Vagina (tissue), 2 donors: Measurements from ENCODE around the gene DMD.

Experiments
- POLR2A ChIP-seq, 2 donors: fragments of 450-650 bp; IDR thresholded peaks; one replicate each; pipeline ENCODE4 v1.6.1; 2017; ENCODE audit warnings: antibody characterized with exemption in 2 of 2, mild to moderate bottlenecking in 2 of 2, moderate library complexity in 2 of 2
- POLR2AphosphoS5 ChIP-seq, 2 donors: sonication (generic); formaldehyde crosslinking; IDR thresholded peaks; one replicate each; pipeline ENCODE4 v1.9.0; 2017; ENCODE audit warnings: antibody characterized with exemption in 2 of 2, mild to moderate bottlenecking in 2 of 2, low read depth in 1 of 2; ENCODE audit not compliant: insufficient read depth in 1 of 2
- TF ChIP-seq, protein P1 (sequence below), 3 experiments: fragments of 450-650 bp in 2 of 3; fragments of 200-600 bp in 1 of 3; sonication (generic) in 1 of 3; IDR thresholded peaks; one replicate each; pipeline ENCODE4 v1.5.1; 2017 to 2019; ENCODE audit warnings: antibody characterized with exemption in 3 of 3, mild to moderate bottlenecking in 2 of 3, moderate library complexity in 2 of 3

DNA sequence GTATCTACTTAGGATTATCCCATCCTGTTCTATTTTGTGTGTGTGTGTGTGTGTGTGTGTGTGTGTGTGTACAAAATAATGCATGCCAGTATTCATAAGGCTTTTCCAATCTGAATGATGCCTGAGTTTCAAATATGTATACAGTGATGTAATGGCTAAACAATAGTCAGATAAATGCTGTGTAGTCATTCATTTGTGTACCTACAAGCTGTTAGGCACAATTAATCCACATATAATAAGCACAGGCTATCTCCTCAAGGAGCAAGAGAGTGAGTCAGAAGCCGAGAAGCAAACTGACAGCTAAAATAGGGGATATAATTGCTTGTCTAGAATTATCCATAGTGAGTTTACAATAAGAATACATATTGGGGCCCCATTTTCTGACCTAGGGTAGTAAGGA is 15.7 kb downstream of the DMD start:
- no peak for TF ChIP-seq POLR2A (IDR thresholded peaks at IDR 0.05)
- TF ChIP-seq, protein P1, sequence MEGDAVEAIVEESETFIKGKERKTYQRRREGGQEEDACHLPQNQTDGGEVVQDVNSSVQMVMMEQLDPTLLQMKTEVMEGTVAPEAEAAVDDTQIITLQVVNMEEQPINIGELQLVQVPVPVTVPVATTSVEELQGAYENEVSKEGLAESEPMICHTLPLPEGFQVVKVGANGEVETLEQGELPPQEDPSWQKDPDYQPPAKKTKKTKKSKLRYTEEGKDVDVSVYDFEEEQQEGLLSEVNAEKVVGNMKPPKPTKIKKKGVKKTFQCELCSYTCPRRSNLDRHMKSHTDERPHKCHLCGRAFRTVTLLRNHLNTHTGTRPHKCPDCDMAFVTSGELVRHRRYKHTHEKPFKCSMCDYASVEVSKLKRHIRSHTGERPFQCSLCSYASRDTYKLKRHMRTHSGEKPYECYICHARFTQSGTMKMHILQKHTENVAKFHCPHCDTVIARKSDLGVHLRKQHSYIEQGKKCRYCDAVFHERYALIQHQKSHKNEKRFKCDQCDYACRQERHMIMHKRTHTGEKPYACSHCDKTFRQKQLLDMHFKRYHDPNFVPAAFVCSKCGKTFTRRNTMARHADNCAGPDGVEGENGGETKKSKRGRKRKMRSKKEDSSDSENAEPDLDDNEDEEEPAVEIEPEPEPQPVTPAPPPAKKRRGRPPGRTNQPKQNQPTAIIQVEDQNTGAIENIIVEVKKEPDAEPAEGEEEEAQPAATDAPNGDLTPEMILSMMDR (IDR thresholded peaks at IDR 0.05): no peak
- TF ChIP-seq POLR2AphosphoS5 (IDR thresholded peaks at IDR 0.05; ENCODE audit: insufficient read depth in 1 of 2, low read depth in 1 of 2): no peak
